PC-9 (cell line): ENCODE data around the gene EEF1AKMT3. TPM values are rescaled to one million over a fixed set of nuclear protein-coding genes. Genes with fewer than 3 reads are reported as not detected.
A peak's percentile ranks its signal among the peaks of the same experiment; 100 is the strongest.

Experiments
- BruUV-seq: library from RNA; stranded (reverse); fragments of 400-500 nt; replicated peaks from 2 replicates; lab custom pipeline; 2021; lab: Mats Ljungman, UMichigan
- CTCF ChIA-PET: fragments of 300-600 bp; sonication (Branson Sonifier 250); formaldehyde crosslinking; loops from one replicate; lab custom pipeline; 2022; ENCODE audit warnings: antibody characterized with exemption; lab: Charles Lee
- POLR2A ChIA-PET: fragments of 300-600 bp; sonication (Branson Sonifier 250); formaldehyde crosslinking; loops from one replicate; lab custom pipeline; 2022; ENCODE audit warnings: antibody characterized with exemption; ENCODE audit not compliant: unreplicated experiment; lab: Charles Lee
- DNase-seq, 2 experiments: peaks; one replicate each; pipeline versions ENCODE4 v3.0.0 to v3.0.0-alpha.2; 2015 to 2022; ENCODE audit warnings: mixed read lengths in 1 of 2
- H2AFZ ChIP-seq: fragments of 200-600 bp; sonication (generic); 2 replicates; pipeline ENCODE4 v1.8.1; 2017; ENCODE audit warnings: antibody characterized with exemption
- H3F3A ChIP-seq: fragments of 200-600 bp; sonication (generic); 2 replicates; pipeline ENCODE4 v1.8.1; 2017; ENCODE audit warnings: antibody characterized with exemption, mild to moderate bottlenecking, low read depth; ENCODE audit not compliant: insufficient read depth
- H3K27ac ChIP-seq: fragments of 200-600 bp; sonication (generic); 2 replicates; pipeline ENCODE4 v1.6.1; 2016; ENCODE audit warnings: mixed run types
- H3K27me3 ChIP-seq: fragments of 200-600 bp; sonication (generic); 2 replicates; pipeline ENCODE4 v1.6.1; 2016; ENCODE audit warnings: low read depth, mixed run types; ENCODE audit not compliant: insufficient read depth
- H3K36me3 ChIP-seq: fragments of 200-600 bp; sonication (generic); 2 replicates; pipeline ENCODE4 v1.6.1; 2016; ENCODE audit warnings: low read depth, mixed run types
- H3K4me1 ChIP-seq: fragments of 200-600 bp; sonication (generic); replicated peaks from 2 replicates; pipeline ENCODE4 v1.6.1; 2016; ENCODE audit warnings: mixed run types; ENCODE audit not compliant: insufficient read depth
- H3K4me2 ChIP-seq: fragments of 200-600 bp; sonication (generic); 2 replicates; pipeline ENCODE4 v1.6.1; 2017; ENCODE audit warnings: mixed run types
- H3K4me3 ChIP-seq: fragments of 200-600 bp; sonication (generic); 2 replicates; pipeline ENCODE4 v1.6.1; 2016; ENCODE audit warnings: mixed run types
- H3K79me2 ChIP-seq: fragments of 200-600 bp; sonication (generic); 2 replicates; pipeline ENCODE4 v1.6.1; 2017; ENCODE audit warnings: low read depth, mixed run types
- H3K9me2 ChIP-seq: fragments of 200-600 bp; sonication (generic); 2 replicates; pipeline ENCODE4 v1.8.1; 2017; ENCODE audit warnings: mild to moderate bottlenecking; ENCODE audit not compliant: insufficient read depth
- H3K9me3 ChIP-seq: fragments of 200-600 bp; sonication (generic); 2 replicates; pipeline ENCODE4 v1.8.1; 2016; ENCODE audit warnings: low read depth; ENCODE audit not compliant: insufficient read depth
- H4K20me1 ChIP-seq: fragments of 200-600 bp; sonication (generic); 2 replicates; pipeline ENCODE4 v1.8.1; 2017; ENCODE audit not compliant: insufficient read depth
- EZH2 ChIP-seq: fragments of 200-600 bp; sonication (generic); IDR thresholded peaks from 2 replicates; pipeline ENCODE4 v1.8.0; 2017; ENCODE audit warnings: antibody characterized with exemption, low read depth
- intact Hi-C: fragments of 100-400 bp; cut with micrococcal nuclease; formaldehyde crosslinking; loops from one replicate; pipeline ENCODE4 v1.10.0; 2022; ENCODE audit not compliant: unreplicated experiment
- total RNA-seq: library from RNA; stranded (reverse); gene quantifications from 2 replicates; pipeline ENCODE4 v1.2.3, GENCODE V29; 2021
- TF ChIP-seq, protein P1 (sequence below): fragments of 200-600 bp; sonication (generic); conservative IDR thresholded peaks from 2 replicates; pipeline ENCODE4 v1.6.1; 2017; ENCODE audit warnings: mixed run types, antibody characterized with exemption, mild to moderate bottlenecking, moderate library complexity

Gene EEF1AKMT3
- total RNA-seq, 1 experiment from 2014 or later, result 13.1 TPM

GRCh38 chr12:57740656-57741412, 31.6 kb upstream of the EEF1AKMT3 start:
- intact Hi-C loops, result no loop called here
- ChIA-PET POLR2A (interaction anchor here (0.6 to 0.7 kb wide), 2 partner anchors 19 to 282 kb away, joined by 3 read pairs; no protein-coding TSS in a partner anchor), CTCF (no interaction called here)
- H3K27me3 ChIP-seq, result peaks cover 10% of the 10 kb centered on the region; the same call in 1 of the 2 replicates
- H3K9me3 ChIP-seq, result no peaks in the 10 kb centered on the region
- H3K9me2 ChIP-seq, result no peaks in the 10 kb centered on the region
- no peaks in the 10 kb centered on the region for H4K20me1 ChIP-seq
- BruUV-seq, result no TSS peak
- H3K4me1 ChIP-seq, result peaks cover 10% of the 10 kb centered on the region
- no peak overlapping the region for H3K27ac ChIP-seq
- DNase-seq, result no peak
- H3K4me2 ChIP-seq, result no peak overlapping the region
- H3F3A ChIP-seq, result peaks cover 12% of the 10 kb centered on the region; the same call in 1 of the 2 replicates
- TF ChIP-seq EZH2, result no peak
- TF ChIP-seq, protein P1, sequence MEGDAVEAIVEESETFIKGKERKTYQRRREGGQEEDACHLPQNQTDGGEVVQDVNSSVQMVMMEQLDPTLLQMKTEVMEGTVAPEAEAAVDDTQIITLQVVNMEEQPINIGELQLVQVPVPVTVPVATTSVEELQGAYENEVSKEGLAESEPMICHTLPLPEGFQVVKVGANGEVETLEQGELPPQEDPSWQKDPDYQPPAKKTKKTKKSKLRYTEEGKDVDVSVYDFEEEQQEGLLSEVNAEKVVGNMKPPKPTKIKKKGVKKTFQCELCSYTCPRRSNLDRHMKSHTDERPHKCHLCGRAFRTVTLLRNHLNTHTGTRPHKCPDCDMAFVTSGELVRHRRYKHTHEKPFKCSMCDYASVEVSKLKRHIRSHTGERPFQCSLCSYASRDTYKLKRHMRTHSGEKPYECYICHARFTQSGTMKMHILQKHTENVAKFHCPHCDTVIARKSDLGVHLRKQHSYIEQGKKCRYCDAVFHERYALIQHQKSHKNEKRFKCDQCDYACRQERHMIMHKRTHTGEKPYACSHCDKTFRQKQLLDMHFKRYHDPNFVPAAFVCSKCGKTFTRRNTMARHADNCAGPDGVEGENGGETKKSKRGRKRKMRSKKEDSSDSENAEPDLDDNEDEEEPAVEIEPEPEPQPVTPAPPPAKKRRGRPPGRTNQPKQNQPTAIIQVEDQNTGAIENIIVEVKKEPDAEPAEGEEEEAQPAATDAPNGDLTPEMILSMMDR, result no peak
- no peak overlapping the region for H3K4me3 ChIP-seq
- H2AFZ ChIP-seq, result no peak overlapping the region
- H3K79me2 ChIP-seq, result peaks cover 5% of the 10 kb centered on the region
- H3K36me3 ChIP-seq, result no peaks in the 10 kb centered on the region

DNA sequence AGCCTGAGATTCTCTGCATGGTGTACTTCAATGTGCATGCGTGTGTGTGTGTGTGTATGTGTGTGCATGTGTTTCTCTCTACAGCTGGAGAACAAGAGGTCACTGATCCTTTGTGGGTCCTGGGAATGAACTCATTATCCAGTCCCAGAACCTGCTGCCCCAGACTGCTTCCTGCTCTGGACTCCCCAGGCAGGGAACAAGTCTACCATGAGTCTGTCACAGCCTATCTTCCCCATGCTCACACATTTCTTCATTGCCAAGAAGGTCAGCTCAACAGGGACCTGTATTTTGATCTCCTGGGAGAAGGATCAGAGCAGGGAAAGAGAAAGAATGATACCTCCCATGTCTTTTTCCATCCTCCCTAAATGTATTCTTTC, 31.0 kb upstream of the EEF1AKMT3 start:
- POLR2A ChIA-PET, result interaction anchor here (0.6 to 0.7 kb wide), 2 partner anchors 18 to 283 kb away, joined by 3 read pairs; no protein-coding TSS in a partner anchor
- Histone ChIP-seq H3K9me3 (no peaks in the 10 kb centered on the region), H3K27ac (no peak overlapping the region), H3K9me2 (no peaks in the 10 kb centered on the region), H2AFZ (no peak overlapping the region), H3K36me3 (no peaks in the 10 kb centered on the region), H3K27me3 (peaks cover 8% of the 10 kb centered on the region; the same call in 1 of the 2 replicates), H3K4me1 (peaks cover 13% of the 10 kb centered on the region), H3K4me2 (peak overlapping the region; percentile 30; the same call in 1 of the 2 replicates), H3F3A (peaks cover 17% of the 10 kb centered on the region), H3K4me3 (no peak overlapping the region), H4K20me1 (no peaks in the 10 kb centered on the region), H3K79me2 (peaks cover 5% of the 10 kb centered on the region)
- no peak for TF ChIP-seq EZH2
- TF ChIP-seq, protein P1, result no peak
- DNase-seq, result no peak
- CTCF ChIA-PET, result no interaction called here
- no TSS peak for BruUV-seq
- intact Hi-C loops, result no loop called here

DNA sequence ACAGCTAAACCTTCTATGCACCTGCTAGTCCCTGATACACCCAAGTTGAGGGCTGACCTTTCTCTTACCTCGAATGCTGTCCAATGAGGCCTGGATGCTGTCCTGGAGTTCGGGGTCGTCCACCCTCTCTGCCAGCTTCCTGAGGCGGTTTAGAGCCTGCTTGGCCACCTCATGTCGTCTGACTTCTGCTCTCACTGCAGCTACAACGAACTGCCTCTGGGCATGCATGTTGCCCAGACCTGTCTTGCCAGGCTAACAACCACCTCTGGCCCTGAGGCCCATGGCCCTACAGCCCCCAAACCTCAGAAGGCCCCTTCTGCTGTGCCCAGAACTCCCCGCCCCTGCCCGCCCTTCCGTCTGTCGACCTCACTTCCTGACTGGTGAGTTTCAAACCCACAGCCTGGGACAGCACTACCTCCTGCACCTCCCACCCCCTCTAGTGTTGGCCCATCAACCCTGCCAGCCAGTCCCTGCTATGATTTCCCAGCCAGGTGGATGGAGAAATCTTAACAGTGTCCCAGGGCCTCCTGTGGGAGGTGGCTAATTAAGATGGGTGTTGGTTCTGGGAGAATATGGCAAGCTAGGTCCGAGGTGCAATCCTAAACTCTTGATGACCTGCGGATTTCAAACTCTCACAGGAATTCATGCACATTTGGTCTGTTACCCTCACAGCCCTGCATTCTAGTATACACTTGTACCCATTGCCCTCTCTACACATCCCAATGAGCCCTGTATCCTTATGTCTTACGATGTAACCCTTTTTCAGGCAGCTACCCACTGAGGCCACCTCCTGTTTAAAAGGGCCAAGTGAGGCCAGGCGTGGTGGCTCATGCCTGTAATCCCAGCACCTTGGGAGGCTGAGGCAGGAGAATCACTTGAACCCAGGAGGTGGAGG, 30.3 kb upstream of the EEF1AKMT3 start:
- intact Hi-C loops, result no loop called here
- H3K9me3 ChIP-seq, result no peaks in the 10 kb centered on the region
- POLR2A ChIA-PET, result no interaction called here
- H2AFZ ChIP-seq, result no peak overlapping the region
- BruUV-seq, result no TSS peak
- peak in 1 of 2 experiments; percentile 51 for DNase-seq
- H3K36me3 ChIP-seq, result peaks cover 2% of the 10 kb centered on the region; the same call in 1 of the 2 replicates
- no peaks in the 10 kb centered on the region for H4K20me1 ChIP-seq
- H3K4me3 ChIP-seq, result no peak overlapping the region
- H3K4me2 ChIP-seq, result peak overlapping the region; percentile 30
- CTCF ChIA-PET, result no interaction called here
- peaks cover 18% of the 10 kb centered on the region for H3F3A ChIP-seq
- no peak overlapping the region for H3K27ac ChIP-seq
- 0 out of 2 replicates have a peak, but pooled peaks cover 1% of the 10 kb centered on the region for H3K27me3 ChIP-seq
- H3K79me2 ChIP-seq, result peaks cover 5% of the 10 kb centered on the region
- H3K9me2 ChIP-seq, result no peaks in the 10 kb centered on the region
- TF ChIP-seq, protein P1, result peak; percentile 27; the same call in 1 of the 2 replicates
- TF ChIP-seq EZH2, result no peak
- H3K4me1 ChIP-seq, result peaks cover 13% of the 10 kb centered on the region
